SW480 (cell line): ENCODE results near the gene RFX1.
"Not testable (repeated sequence)": the region's sequence is repeated elsewhere in the genome, so short reads cannot be mapped to it uniquely, and the experiment has no call there.

Experiments used
- DNase-seq: peaks from one replicate; pipeline ENCODE4 v3.0.0-alpha.2; 2016; ENCODE audit warnings: low spot score

Gene RFX1

GRCh38 chr19:13934785-13935109, 71.4 kb downstream of the RFX1 start:
- DNase-seq = no peak

- DNase-seq = peak; percentile 43
Measured at GRCh38 chr19:13932911-13933393, 73.2 kb downstream of the RFX1 start.

GRCh38 chr19:13932149-13932637, 73.9 kb downstream of the RFX1 start:
- no peak for DNase-seq

GRCh38 chr19:13931391-13932148, 74.5 kb downstream of the RFX1 start:
- DNase-seq = no peak

GRCh38 chr19:13930402-13930801, 75.7 kb downstream of the RFX1 start:
- DNase-seq = no peak

- DNase-seq = no peak
Measured at GRCh38 chr19:13929956-13930355, 76.2 kb downstream of the RFX1 start.

GRCh38 chr19:13929340-13929739, 76.8 kb downstream of the RFX1 start:
- DNase-seq = no peak

GRCh38 chr19:13926715-13927114, 79.4 kb downstream of the RFX1 start:
- DNase-seq = no peak

GRCh38 chr19:13926010-13926409, 80.1 kb downstream of the RFX1 start:
- DNase-seq = no peak

GRCh38 chr19:13923194-13923987, 82.7 kb downstream of the RFX1 start:
- DNase-seq = no peak

- not testable (repeated sequence) for DNase-seq
Measured at GRCh38 chr19:13922118-13922517, 84.0 kb downstream of the RFX1 start.

GRCh38 chr19:13920940-13921747, 85.0 kb downstream of the RFX1 start:
- peak; percentile 73 for DNase-seq

GRCh38 chr19:13920524-13920923, 85.6 kb downstream of the RFX1 start:
- DNase-seq = no peak

GRCh38 chr19:13918726-13919411, 87.3 kb downstream of the RFX1 start:
- DNase-seq = no peak

- DNase-seq = no peak
Measured at GRCh38 chr19:13917888-13918406, 88.2 kb downstream of the RFX1 start.

- DNase-seq = no peak
Measured at GRCh38 chr19:13914777-13915176, 91.3 kb downstream of the RFX1 start.

- DNase-seq = no peak
Measured at GRCh38 chr19:13913352-13913751, 92.8 kb downstream of the RFX1 start.
